ENCODE data around the gene LGI4.

Gene LGI4

GRCh38 chr19:35149463-35149862 lies 14.6 kb upstream of the LGI4 start:
- TF ChIP-seq SPI1 (IDR thresholded peaks at IDR 0.05; ENCODE audit: borderline replicate concordance, low read depth) (no peak), POLR2AphosphoS5 (IDR thresholded peaks at IDR 0.05; ENCODE audit: low read depth) (no peak), GABPA (IDR thresholded peaks at IDR 0.05; ENCODE audit: low read depth) (no peak), CTCF (IDR thresholded peaks at IDR 0.05; ENCODE audit: insufficient read depth, low read length) (no peak), REST (IDR thresholded peaks at IDR 0.05; ENCODE audit: insufficient replicate concordance, low read depth) (no peak)
- H3K27ac ChIP-seq (replicated peaks) = no peak overlapping the region
- no peak for DNase-seq (ENCODE audit: low read depth in 1 of 2, low spot score in 1 of 2)
- no peaks in the 10 kb centered on the region for H3K27me3 ChIP-seq (ENCODE audit: insufficient read depth, poor library complexity, severe bottlenecking)
- no peak overlapping the region for H3K4me3 ChIP-seq (replicated peaks; ENCODE audit: insufficient read depth, low read length)

GRCh38 chr19:35146746-35147459 lies 12.0 kb upstream of the LGI4 start:
- Histone ChIP-seq H3K27me3 (ENCODE audit: insufficient read depth, poor library complexity, severe bottlenecking) (peaks cover 10% of the 10 kb centered on the region), H3K27ac (replicated peaks) (no peak overlapping the region), H3K4me3 (replicated peaks; ENCODE audit: insufficient read depth, low read length) (no peak overlapping the region)
- no peak for DNase-seq (ENCODE audit: low read depth in 1 of 2, low spot score in 1 of 2)
- no peak for TF ChIP-seq SPI1 (IDR thresholded peaks at IDR 0.05; ENCODE audit: borderline replicate concordance, low read depth)
- TF ChIP-seq GABPA (IDR thresholded peaks at IDR 0.05; ENCODE audit: low read depth) = no peak
- TF ChIP-seq POLR2AphosphoS5 (IDR thresholded peaks at IDR 0.05; ENCODE audit: low read depth) = no peak
- TF ChIP-seq CTCF (IDR thresholded peaks at IDR 0.05; ENCODE audit: insufficient read depth, low read length) = no peak
- TF ChIP-seq REST (IDR thresholded peaks at IDR 0.05; ENCODE audit: insufficient replicate concordance, low read depth) = no peak

- TF ChIP-seq SPI1 (IDR thresholded peaks at IDR 0.05; ENCODE audit: borderline replicate concordance, low read depth) = no peak
- TF ChIP-seq GABPA (IDR thresholded peaks at IDR 0.05; ENCODE audit: low read depth) = no peak
- TF ChIP-seq CTCF (IDR thresholded peaks at IDR 0.05; ENCODE audit: insufficient read depth, low read length) = no peak
- TF ChIP-seq REST (IDR thresholded peaks at IDR 0.05; ENCODE audit: insufficient replicate concordance, low read depth) = no peak
- no peak for TF ChIP-seq POLR2AphosphoS5 (IDR thresholded peaks at IDR 0.05; ENCODE audit: low read depth)
- Histone ChIP-seq H3K27me3 (ENCODE audit: insufficient read depth, poor library complexity, severe bottlenecking) (peaks cover 12% of the 10 kb centered on the region), H3K4me3 (replicated peaks; ENCODE audit: insufficient read depth, low read length) (no peak overlapping the region), H3K27ac (replicated peaks) (no peak overlapping the region)
- DNase-seq (ENCODE audit: low read depth in 1 of 2, low spot score in 1 of 2) = no peak
Observed at GRCh38 chr19:35144600-35145436, 10.0 kb upstream of the LGI4 start.
